AG09319 (cell line): Measurements from ENCODE around the gene KLC1.

ENCODE experiments used
- DNase-seq: peaks from one replicate; pipeline ENCODE4 v3.0.0-alpha.2; 2010; ENCODE audit warnings: low read depth; ENCODE audit errors: extremely low read depth
- TF ChIP-seq, protein P1 (sequence below): IDR thresholded peaks from 2 replicates; pipeline ENCODE4 v1.5.1; 2011; ENCODE audit warnings: low read depth, mild to moderate bottlenecking, inconsistent platforms, low read length, moderate library complexity

Gene KLC1

DNA sequence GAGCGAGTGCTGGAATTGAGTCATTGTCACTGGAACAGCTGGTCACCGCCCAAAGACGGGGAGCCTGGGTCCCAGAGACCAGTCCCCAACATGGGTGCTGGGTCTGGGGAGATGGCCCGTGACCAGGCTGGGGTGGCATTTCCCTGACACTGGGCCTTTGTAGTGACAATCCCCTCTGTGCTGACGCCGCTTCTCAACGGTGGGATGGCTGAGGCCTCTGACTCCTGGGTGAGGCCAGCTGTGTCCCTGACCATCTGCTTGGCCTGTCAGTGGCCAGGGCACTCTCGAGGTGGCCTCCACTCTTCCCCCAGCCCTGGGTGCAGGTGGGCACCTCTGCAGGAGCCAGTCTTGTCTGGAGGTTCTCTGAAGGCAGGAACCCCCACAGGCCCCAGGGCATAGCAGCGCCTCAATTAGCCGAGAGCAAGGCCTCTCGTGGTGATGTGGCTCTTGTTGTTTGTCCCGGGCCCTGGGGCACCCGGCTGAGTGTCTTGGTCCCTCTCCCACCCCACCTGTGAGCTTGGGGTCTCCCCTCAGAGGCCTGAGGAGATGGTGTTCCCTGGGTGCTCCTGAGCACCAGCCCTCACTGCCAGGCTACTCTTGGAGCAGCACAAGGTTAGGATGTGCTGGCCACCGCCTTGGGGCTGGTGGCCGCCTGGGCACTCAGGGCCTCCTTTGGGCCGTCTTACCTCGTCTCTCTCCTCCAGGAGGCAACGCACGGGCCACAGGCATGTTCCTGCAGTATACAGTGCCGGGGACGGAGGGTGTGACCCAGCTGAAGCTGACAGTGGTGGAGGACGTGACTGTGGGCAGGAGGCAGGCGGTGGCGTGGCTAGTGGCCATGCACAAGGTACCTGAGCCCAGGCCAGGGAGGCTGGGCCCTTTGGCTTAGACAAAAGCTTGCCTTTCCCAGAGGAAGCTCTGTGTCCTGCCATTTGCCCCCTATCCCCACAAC lies 103.2 kb downstream of the KLC1 start:
- TF ChIP-seq, protein P1, sequence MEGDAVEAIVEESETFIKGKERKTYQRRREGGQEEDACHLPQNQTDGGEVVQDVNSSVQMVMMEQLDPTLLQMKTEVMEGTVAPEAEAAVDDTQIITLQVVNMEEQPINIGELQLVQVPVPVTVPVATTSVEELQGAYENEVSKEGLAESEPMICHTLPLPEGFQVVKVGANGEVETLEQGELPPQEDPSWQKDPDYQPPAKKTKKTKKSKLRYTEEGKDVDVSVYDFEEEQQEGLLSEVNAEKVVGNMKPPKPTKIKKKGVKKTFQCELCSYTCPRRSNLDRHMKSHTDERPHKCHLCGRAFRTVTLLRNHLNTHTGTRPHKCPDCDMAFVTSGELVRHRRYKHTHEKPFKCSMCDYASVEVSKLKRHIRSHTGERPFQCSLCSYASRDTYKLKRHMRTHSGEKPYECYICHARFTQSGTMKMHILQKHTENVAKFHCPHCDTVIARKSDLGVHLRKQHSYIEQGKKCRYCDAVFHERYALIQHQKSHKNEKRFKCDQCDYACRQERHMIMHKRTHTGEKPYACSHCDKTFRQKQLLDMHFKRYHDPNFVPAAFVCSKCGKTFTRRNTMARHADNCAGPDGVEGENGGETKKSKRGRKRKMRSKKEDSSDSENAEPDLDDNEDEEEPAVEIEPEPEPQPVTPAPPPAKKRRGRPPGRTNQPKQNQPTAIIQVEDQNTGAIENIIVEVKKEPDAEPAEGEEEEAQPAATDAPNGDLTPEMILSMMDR: no peak
- no peak for DNase-seq

DNA sequence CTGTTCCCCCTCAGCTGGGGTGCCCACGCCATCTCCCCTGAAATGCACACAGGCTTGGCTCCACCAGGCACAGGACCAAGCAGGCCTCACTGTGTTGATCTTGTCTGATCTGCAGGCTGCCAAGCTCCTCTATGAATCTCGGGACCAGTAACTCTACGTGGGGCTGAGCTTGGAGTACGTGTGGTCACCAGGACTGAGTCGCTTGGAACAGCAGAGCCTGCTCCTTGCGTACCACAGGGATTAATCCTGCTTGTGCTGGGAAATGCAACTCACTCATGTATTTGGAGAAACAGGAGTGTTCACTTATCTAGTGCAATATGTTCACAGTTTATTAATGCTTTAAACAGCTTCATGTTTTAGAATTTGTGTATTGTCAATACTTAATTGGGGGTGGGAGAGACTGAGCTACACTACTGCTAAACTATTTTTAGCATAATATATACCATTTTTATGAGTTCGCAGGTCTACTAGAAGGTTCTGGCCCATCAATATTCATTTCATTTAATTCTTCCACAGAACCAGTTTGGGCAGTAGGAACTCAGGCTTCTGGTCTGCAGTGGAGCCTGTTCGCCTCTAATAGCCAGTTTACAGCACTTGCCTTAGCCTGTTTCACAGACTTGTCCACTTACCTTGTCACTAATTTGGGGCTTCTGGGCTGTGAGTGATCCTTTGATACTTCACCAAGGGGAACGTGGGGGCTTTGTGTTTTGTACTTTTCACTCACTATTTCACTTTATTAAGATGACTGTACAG lies 104.0 kb downstream of the KLC1 start:
- DNase-seq: no peak
- TF ChIP-seq, protein P1: no peak

DNA sequence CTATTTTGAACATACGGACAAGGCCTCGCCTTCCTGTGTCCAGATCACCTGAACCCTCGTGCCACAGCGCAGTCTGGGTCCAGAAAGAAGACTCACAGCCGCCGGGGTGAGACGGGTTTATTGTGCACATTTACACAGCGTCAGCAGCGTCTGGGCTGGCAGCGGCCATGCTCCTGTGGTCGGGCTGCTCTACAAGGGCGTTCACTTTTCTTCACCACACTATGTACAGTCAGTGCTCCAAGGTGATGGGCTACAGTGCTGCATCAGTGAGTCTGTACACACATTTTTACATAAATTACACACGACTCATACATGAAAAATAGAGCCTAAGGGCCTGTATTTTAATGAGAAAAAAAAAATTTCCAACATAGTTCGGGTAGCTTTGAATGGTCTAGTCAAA lies 104.6 kb downstream of the KLC1 start:
- TF ChIP-seq, protein P1: no peak
- DNase-seq: no peak

DNA sequence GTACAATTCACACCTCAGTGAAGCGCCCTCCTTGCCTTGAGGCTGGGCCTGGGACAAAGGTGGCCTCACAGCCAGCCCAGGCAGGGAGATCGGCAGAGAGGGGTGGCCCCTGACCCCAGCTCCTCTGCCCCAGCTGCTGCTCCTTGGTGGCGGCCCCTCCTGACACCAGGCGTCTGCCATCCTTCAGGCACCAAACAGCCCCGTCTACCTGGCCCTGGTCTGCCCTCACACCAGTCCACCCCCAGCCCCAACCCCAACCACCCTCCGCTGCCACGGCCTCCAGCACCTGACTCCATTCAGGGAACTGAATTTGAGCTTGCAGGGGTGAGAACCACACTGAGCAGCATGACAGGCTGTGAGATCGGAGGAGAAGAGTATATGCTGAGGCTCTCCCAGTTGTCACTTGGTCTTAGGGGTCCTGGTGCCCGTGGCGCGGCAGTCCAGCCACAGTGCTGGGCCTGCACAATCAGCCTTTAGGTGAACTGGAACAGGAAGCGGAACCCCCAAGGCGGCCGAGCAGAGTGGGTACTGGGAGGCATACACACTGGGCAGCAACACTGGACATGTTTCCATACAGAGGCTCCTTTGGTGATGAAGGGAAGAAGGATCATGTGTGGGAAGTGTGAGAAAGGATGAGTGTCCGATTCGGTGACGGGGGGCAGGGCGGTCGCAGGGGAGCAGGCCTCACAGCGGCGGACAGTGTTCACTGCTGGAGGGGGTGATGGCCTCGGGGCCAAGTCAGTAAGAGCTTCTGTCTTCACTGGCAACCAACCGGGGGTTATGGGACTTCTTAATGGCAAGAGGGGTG lies 105.3 kb downstream of the KLC1 start:
- DNase-seq: no peak
- TF ChIP-seq, protein P1: no peak

DNA sequence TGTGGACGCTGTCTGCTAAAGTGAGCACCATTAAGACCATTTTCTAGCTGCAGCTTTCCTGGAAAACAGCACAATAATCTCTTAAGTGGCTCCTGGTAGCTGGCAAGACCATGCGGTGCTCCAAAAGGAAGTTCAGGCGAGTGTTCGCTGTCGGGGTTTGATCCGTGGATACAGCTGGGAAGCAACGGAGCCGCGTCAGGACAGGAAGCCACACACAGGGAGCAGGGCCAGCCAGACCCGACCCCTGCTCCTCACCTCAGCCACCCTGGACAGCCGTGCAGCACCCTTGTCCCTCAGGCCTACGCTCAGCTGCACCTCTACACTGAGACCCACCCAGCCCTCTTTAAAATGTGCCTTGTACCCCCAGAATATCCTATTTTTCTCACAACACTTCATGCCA lies 106.0 kb downstream of the KLC1 start:
- DNase-seq: no peak
- TF ChIP-seq, protein P1: no peak

DNA sequence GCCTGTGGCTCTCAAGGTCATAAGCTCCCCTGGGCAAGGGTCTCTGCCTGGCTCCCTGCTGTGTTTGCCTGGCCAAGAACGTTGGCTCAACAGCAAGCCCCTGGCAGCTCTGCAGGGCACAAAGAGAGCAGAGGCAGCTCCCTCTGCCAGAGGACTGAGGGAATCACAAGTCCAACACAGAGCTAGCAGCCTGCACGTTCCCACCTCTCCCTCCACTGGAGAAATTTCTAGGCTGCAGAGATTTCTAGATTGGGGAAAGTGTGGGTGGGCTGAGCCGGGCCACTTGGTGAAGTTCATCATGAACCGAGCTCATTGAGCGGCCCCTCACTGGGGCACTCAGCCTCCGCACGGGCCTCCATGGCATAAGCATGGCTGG lies 106.4 kb downstream of the KLC1 start:
- TF ChIP-seq, protein P1: no peak
- no peak for DNase-seq
